Astrocyte of the cerebellum (primary cell): Measurements from ENCODE around the gene UBE2G2.

Source experiments
- DNase-seq: peaks from one replicate; pipeline ENCODE4 v3.0.0-alpha.2; 2011; ENCODE audit warnings: low read depth
- H3K4me3 ChIP-seq: 2 replicates; pipeline ENCODE4 v1.5.1; 2011; ENCODE audit warnings: mild to moderate bottlenecking, low read depth, low read length, moderate library complexity
- in situ Hi-C: cut with HindIII; loops from 2 replicates; pipeline ENCODE4 v1.10.0; 2017; ENCODE audit warnings: low sequenced_read_pairs
- TF ChIP-seq, protein P1 (sequence below): IDR thresholded peaks from 2 replicates; pipeline ENCODE4 v1.5.1; 2012; ENCODE audit warnings: low read length, low read depth, moderate library complexity, mild to moderate bottlenecking; ENCODE audit errors: missing control alignments

Gene UBE2G2

DNA sequence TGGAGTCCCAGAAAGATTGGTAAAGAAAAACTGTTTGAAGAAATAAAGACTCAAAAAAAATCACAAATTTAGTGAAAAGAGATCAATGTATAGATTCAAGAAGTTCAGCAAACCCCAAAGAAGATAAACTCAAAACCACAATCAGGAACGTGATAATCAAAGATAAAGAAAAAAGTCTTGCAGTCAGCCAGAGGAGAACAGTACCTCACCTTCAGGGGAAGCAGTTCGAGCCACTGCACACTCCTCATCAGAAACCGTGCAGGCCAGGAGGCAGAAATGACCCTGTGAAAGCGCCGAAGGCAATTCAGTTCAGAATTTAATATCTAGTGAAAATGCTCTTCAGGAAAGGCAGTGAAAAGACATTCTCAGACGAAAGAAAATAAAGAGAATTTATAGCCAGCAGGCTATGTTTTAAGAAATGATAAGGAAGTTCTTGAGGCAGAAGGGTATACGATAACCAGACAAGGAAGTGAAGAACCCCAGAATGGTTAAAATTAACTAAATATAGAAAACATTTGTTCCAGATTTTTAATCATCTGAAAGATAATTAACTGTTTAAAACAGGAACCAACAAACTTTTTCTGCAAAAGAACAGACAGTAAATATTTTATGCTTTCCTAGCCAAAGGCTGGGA lies 29.7 kb upstream of the UBE2G2 start:
- DNase-seq = no peak
- no peak overlapping the region for H3K4me3 ChIP-seq
- in situ Hi-C loops = no loop called here
- TF ChIP-seq, protein P1, sequence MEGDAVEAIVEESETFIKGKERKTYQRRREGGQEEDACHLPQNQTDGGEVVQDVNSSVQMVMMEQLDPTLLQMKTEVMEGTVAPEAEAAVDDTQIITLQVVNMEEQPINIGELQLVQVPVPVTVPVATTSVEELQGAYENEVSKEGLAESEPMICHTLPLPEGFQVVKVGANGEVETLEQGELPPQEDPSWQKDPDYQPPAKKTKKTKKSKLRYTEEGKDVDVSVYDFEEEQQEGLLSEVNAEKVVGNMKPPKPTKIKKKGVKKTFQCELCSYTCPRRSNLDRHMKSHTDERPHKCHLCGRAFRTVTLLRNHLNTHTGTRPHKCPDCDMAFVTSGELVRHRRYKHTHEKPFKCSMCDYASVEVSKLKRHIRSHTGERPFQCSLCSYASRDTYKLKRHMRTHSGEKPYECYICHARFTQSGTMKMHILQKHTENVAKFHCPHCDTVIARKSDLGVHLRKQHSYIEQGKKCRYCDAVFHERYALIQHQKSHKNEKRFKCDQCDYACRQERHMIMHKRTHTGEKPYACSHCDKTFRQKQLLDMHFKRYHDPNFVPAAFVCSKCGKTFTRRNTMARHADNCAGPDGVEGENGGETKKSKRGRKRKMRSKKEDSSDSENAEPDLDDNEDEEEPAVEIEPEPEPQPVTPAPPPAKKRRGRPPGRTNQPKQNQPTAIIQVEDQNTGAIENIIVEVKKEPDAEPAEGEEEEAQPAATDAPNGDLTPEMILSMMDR = no peak

DNA sequence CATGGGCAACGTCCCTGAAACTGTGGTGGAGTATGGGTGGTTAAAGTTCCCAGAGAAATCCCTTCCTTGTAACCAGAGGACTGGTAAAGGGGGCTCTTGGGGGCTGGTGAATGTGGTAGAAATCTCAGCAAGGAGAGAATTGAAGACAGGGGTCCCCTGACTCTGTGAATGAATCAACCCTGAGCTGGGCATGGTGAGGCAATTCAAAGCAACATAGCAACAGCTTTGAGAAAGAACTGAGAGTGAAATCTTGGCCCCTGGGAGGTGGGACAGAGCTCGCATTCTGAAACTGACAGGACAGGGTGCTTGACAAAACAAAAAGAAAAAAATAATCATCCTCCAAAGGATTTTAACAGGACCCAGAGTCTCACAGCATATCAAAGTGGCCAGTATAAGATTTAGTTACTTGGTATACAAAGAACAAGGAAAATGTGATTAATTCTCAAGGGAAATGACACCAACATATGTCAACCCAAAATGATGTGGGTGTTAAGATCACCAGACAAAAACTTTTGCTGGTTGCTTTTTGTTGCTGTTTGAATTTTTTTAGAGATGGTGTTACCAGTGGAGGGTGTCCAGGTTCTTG lies 28.0 kb upstream of the UBE2G2 start:
- H3K4me3 ChIP-seq = no peak overlapping the region
- TF ChIP-seq, protein P1 = no peak
- DNase-seq = no peak
- in situ Hi-C loops = no loop called here

DNA sequence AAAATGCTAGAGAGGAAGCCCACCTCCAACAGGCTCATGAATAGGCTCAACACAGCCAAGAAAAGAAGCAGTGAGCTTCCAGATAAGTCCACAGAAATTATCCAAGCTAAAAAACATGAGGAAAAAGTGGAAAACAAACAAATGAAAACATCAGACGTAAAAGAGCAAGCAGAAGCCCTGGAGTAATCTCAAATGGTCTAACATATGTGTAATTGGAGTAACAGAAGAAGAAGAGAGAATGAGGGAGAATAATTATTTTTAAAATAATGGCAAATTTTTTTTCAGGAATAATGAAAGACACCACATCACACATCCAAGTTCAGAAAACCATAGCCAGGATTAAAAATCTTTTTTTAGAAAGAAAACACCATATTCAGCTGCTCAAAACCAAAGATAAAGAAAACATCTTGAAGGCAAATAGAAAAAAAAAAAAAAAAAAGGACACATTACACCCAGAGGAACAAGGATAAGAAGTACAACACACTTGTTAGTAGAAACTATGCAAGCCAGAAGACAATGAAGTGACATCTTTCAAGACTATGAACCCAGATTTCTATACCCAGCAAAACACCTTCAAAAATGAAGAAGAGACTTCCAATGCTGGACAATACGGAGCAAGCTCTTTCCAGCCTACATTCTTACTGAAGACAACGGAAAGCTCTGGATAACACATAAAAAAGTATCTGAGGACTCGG lies 26.9 kb upstream of the UBE2G2 start:
- in situ Hi-C loops = no loop called here
- TF ChIP-seq, protein P1 = no peak
- no peak overlapping the region for H3K4me3 ChIP-seq
- DNase-seq = no peak

DNA sequence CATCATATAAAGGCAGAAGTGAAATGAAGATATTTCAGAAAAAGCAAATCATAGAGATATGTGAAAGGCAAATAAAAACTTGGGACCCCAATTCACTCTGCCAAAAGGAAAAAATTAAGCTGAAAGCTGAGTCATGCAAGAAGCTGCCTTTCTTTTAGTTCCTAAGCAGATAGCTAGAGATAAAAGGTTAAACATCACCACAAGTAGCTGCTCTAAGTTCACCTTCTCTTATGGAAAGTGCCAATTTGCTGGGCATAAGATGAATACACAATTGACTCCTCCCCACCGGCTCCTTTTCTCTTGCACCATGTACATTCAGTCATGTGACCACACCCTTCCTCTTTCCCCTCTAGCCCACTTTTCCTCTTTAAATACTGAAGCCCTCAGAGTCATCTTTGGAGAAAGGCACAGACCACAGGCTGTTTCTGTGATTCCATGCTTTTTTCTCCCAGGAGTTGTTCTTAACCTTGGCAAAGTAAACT lies 21.6 kb upstream of the UBE2G2 start:
- TF ChIP-seq, protein P1 = no peak
- no peak overlapping the region for H3K4me3 ChIP-seq
- in situ Hi-C loops = no loop called here
- DNase-seq = no peak

DNA sequence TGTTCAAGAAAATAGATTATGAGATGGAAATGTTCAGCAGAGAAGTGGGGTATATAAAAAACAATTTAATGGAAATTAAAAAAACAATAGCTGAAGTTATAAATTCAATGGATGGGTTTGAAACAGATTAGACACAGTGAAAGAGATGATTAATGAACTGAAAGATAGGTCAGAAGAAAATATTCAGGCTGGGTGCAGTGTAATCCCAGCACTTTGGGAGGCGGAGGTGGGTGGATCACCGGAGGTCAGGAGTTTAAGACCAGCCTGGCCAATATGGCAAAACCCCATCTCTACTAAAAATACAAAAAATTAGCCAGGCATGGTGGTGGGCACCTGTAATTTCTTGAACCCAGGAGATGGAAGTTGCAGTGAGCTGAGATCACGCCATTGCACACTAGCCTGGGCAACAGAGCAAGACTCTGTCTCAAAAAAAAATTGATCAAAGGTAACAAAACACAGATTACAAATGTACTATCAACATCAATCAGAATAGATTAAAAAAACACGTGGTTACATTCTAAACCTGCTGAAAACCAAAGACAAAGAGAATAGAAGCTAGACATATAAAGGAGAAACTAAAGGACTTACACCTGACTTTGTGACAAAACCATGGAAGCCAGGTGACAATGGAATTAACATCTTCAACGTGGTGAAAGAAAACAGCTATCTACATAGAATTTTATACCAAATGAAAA lies 21.0 kb upstream of the UBE2G2 start:
- no peak overlapping the region for H3K4me3 ChIP-seq
- in situ Hi-C loops = no loop called here
- no peak for DNase-seq
- TF ChIP-seq, protein P1 = no peak

DNA sequence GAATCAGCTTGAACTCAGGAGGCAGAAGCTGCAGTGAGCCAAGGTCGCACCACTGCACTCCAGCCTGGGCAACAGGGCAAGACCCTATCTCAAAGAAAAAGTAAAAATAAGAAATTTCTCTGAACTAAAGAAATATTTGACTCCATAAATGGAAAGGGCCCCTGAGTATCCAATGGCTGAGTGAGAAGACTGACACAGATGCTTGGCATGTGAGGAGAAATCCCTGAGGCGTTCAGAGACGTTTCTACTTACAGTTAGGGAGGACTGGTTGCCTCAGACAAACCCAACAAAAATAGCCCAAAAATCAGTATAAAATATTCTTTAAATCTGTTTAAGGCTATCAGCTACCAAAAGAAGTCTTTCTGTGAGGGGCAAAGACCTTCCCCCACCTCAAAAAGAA lies 19.2 kb upstream of the UBE2G2 start:
- TF ChIP-seq, protein P1 = no peak
- DNase-seq = no peak
- H3K4me3 ChIP-seq = no peak overlapping the region
- in situ Hi-C loops = no loop called here
